CD4-positive, alpha-beta T cell (primary cell): ENCODE data around the gene C2orf72. TPM values are rescaled to one million over a fixed set of nuclear protein-coding genes. Genes with fewer than 3 reads are reported as not detected.

ENCODE experiments used
- ATAC-seq: fragments of 200-7000 bp; cut with Tn5 transposase; one replicate; pipeline ENCODE4 v1.10.0; 2022; ENCODE audit warnings: mild to moderate bottlenecking; ENCODE audit not compliant: poor library complexity
- CTCF ChIA-PET: fragments of 350-600 bp; sonication (Branson Sonifier 250); formaldehyde crosslinking; loops from one replicate; lab custom pipeline; 2021; ENCODE audit warnings: antibody characterized with exemption, inconsistent platforms; lab: Charles Lee
- POLR2A ChIA-PET: fragments of 350-600 bp; sonication (Branson Sonifier 250); formaldehyde crosslinking; loops from one replicate; lab custom pipeline; 2021; ENCODE audit warnings: antibody characterized with exemption, inconsistent platforms; lab: Charles Lee
- DNase-seq, 14 experiments: peaks; one replicate each; pipeline ENCODE4 v3.0.0-alpha.2; 2013 to 2020; ENCODE audit warnings: mixed read lengths in 2 of 14
- H3K27ac ChIP-seq, 2 donors: one replicate each; pipeline versions ENCODE4 v1.5.1 to v1.7.0; 2013; ENCODE audit warnings: low read length in 2 of 2, low read depth in 1 of 2, mild to moderate bottlenecking in 1 of 2
- H3K27me3 ChIP-seq, 2 experiments: 1 replicate in 1 of 2; 2 replicates in 1 of 2; pipeline versions ENCODE4 v1.6.1 to v1.7.0; 2013; ENCODE audit warnings: low read length in 2 of 2, control low read depth in 1 of 2, mild to moderate bottlenecking in 1 of 2, moderate library complexity in 1 of 2; ENCODE audit not compliant: insufficient read depth in 2 of 2, control insufficient read depth in 1 of 2
- H3K36me3 ChIP-seq: one replicate; pipeline ENCODE4 v1.6.1; 2013; ENCODE audit warnings: low read length, control low read depth; ENCODE audit not compliant: insufficient read depth
- H3K4me1 ChIP-seq: one replicate; pipeline ENCODE4 v1.6.1; 2013; ENCODE audit warnings: low read length, control low read depth; ENCODE audit not compliant: insufficient read depth
- H3K4me3 ChIP-seq: one replicate; pipeline ENCODE4 v1.5.1; 2013; ENCODE audit warnings: mild to moderate bottlenecking, low read length, moderate library complexity
- H3K9me3 ChIP-seq, 2 experiments: 1 replicate in 1 of 2; 2 replicates in 1 of 2; pipeline versions ENCODE4 v1.6.1 to v1.7.0; 2013; ENCODE audit warnings: low read length in 2 of 2, mild to moderate bottlenecking in 2 of 2, control low read depth in 1 of 2, moderate library complexity in 1 of 2; ENCODE audit not compliant: control insufficient read depth in 1 of 2, insufficient read depth in 1 of 2
- H3K27ac Mint-ChIP-seq: one replicate; pipeline ENCODE4 v1.8.0; 2020; ENCODE audit warnings: mixed read lengths
- H3K27me3 Mint-ChIP-seq: one replicate; pipeline ENCODE4 v1.8.0; 2021; ENCODE audit warnings: mixed read lengths
- H3K36me3 Mint-ChIP-seq: one replicate; pipeline ENCODE4 v1.8.0; 2021; ENCODE audit warnings: low read depth, mixed read lengths
- H3K4me1 Mint-ChIP-seq: one replicate; pipeline ENCODE4 v1.8.0; 2021; ENCODE audit warnings: low read depth, mixed read lengths
- H3K4me3 Mint-ChIP-seq: one replicate; pipeline ENCODE4 v1.8.0; 2020; ENCODE audit warnings: mild to moderate bottlenecking, mixed read lengths
- H3K9me3 Mint-ChIP-seq: one replicate; pipeline ENCODE4 v1.8.0; 2020; ENCODE audit warnings: mixed read lengths
- intact Hi-C, 2 experiments: fragments of 100-400 bp; cut with DNase I in 1 of 2; cut with micrococcal nuclease in 1 of 2; formaldehyde crosslinking; loops; one replicate each; pipeline versions ENCODE4 v1.15.1 to v1.9.0; 2023 to 2025; cut with DNase I, micrococcal nuclease
- total RNA-seq, 174 experiments: library from RNA in 2 of 174; stranded (reverse) in 2 of 174; gene quantifications; one replicate each; pipeline ENCODE4 v1.2.3 and lab custom pipeline; 2021 to 2026
- TF ChIP-seq, protein P1 (sequence below): fragments of 200-600 bp; IDR thresholded peaks from one replicate; pipeline ENCODE4 v1.8.0; 2022; ENCODE audit warnings: antibody characterized with exemption, mild to moderate bottlenecking

C2orf72 gene
- total RNA-seq, 2 experiments from 2014 or later = not detected

DNA sequence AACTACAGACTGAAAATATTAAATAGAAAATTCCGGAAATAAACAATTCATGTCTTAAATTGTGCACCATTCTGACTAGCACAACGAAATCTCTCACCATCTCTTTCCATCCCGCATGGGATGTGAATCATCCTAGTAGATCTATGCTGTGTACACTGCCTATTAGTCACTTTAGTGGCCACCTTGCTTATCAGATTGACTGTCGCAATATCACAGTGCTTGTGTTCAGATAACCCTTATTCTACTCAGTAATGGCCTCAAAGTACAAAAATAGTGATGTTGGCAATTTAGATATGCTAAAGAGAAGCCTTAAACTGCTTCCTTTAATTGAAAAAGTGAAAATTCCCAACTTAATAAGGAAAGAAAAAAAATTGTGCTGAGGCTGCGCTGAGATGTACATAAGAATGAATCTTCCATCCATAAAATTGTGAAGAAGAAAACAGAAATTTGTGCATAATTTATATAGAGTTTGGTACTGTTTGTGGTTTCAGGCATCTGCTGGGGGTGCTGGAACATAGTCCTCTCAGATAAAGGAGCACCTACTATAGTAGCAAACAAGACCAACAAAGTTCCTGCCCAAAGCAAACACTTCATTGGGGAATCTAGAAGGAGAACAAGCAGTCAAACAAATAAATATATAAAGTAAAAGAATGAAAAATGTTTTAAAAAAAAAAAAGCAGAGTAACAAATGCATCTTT, 31.4 kb downstream of the C2orf72 start:
- CTCF ChIA-PET = interaction anchor here (1.0 to 1.1 kb wide), 2 partner anchors 12 to 16 kb away, joined by 3 to 5 read pairs; partner anchors contain the start of gene PSMD1
- peaks cover 84% of the 10 kb centered on the region for H3K36me3 ChIP-seq
- H3K4me1 ChIP-seq = no peaks in the 10 kb centered on the region
- H3K27ac Mint-ChIP-seq = no peak overlapping the region
- no peak overlapping the region for H3K4me3 ChIP-seq
- no peaks in the 10 kb centered on the region for H3K9me3 ChIP-seq
- DNase-seq = no peak
- POLR2A ChIA-PET = no interaction called here
- no peak for ATAC-seq
- no peaks in the 10 kb centered on the region for H3K27me3 Mint-ChIP-seq
- H3K4me1 Mint-ChIP-seq = no peaks in the 10 kb centered on the region
- no peak overlapping the region for H3K27ac ChIP-seq
- TF ChIP-seq, protein P1, sequence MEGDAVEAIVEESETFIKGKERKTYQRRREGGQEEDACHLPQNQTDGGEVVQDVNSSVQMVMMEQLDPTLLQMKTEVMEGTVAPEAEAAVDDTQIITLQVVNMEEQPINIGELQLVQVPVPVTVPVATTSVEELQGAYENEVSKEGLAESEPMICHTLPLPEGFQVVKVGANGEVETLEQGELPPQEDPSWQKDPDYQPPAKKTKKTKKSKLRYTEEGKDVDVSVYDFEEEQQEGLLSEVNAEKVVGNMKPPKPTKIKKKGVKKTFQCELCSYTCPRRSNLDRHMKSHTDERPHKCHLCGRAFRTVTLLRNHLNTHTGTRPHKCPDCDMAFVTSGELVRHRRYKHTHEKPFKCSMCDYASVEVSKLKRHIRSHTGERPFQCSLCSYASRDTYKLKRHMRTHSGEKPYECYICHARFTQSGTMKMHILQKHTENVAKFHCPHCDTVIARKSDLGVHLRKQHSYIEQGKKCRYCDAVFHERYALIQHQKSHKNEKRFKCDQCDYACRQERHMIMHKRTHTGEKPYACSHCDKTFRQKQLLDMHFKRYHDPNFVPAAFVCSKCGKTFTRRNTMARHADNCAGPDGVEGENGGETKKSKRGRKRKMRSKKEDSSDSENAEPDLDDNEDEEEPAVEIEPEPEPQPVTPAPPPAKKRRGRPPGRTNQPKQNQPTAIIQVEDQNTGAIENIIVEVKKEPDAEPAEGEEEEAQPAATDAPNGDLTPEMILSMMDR = no peak
- H3K36me3 Mint-ChIP-seq = peaks cover 88% of the 10 kb centered on the region
- H3K9me3 Mint-ChIP-seq = no peaks in the 10 kb centered on the region
- H3K4me3 Mint-ChIP-seq = no peak overlapping the region
- intact Hi-C loops = no loop called here
- H3K27me3 ChIP-seq = no peaks in the 10 kb centered on the region

DNA sequence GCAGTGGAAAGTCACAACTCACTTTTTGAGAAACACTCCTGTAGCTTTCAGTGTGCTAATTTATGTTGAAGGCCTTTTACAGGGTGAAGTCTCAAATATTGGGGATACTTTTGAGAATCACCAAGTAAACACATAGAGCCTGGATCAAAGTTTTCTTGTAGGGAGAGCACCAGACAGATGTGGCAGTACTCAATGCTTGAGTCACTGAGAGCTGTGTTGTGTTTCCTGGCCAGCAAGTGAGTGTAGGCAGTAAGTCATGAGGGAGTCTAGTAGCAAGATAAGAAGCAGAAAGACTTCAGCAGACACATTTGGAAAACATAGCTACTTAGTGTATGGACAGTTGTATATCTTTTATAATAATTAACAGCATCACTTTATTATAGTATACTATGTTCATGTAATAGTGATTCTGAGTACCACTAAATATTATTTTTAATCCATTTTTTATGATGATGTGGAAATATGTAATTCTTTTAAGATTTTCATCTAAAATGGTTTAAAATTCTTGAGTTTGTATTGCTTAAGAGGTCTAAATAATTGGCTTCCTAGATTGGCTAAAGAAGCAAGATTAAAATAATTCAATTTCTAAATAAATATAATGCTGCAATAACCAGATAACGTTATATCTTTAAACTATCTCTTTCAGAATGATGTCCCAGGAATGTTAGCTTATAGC, 32.2 kb downstream of the C2orf72 start:
- Mint-ChIP-seq H3K4me3 (no peak overlapping the region), H3K4me1 (no peaks in the 10 kb centered on the region), H3K27ac (no peak overlapping the region), H3K36me3 (peaks cover 80% of the 10 kb centered on the region), H3K27me3 (no peaks in the 10 kb centered on the region), H3K9me3 (no peaks in the 10 kb centered on the region)
- TF ChIP-seq, protein P1 = no peak
- intact Hi-C loops = no loop called here
- DNase-seq (no peak), ATAC-seq (no peak)
- no peaks in the 10 kb centered on the region for H3K9me3 ChIP-seq
- H3K27ac ChIP-seq = no peak overlapping the region
- no peaks in the 10 kb centered on the region for H3K4me1 ChIP-seq
- H3K4me3 ChIP-seq = no peak overlapping the region
- ChIA-PET CTCF (interaction anchor here (1.0 to 1.1 kb wide), 2 partner anchors 13 to 17 kb away, joined by 3 to 5 read pairs; partner anchors contain the start of gene PSMD1), POLR2A (interaction anchor here (1.1 kb wide), 1 partner anchor 13 kb away, joined by 4 read pairs; the partner anchor contains the start of gene PSMD1)
- no peaks in the 10 kb centered on the region for H3K27me3 ChIP-seq
- peaks cover 75% of the 10 kb centered on the region for H3K36me3 ChIP-seq

DNA sequence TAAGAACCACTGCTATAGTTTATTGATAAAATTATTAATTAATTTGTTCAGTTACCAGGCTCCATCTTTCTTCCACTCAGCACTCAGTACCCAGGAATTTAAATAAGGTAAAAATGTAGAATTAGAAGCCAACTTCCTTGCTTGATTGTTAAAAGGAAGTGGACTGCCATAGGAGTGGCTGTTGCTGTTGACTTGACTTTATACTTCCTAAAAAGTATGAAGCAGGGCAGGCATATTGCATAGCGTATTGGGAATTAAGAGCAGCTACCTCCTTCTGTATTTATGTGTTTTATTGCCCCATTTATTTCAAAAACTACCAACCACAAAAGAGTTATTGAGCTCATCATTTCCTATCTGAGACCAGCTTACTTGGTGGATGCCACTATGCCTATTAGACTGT, 47.2 kb downstream of the C2orf72 start:
- H3K27me3 Mint-ChIP-seq = no peaks in the 10 kb centered on the region
- no peak overlapping the region for H3K27ac Mint-ChIP-seq
- Histone ChIP-seq H3K9me3 (no peaks in the 10 kb centered on the region), H3K36me3 (peaks cover 94% of the 10 kb centered on the region), H3K4me3 (no peak overlapping the region), H3K4me1 (no peaks in the 10 kb centered on the region), H3K27ac (no peak overlapping the region), H3K27me3 (no peaks in the 10 kb centered on the region)
- ChIA-PET POLR2A (no interaction called here), CTCF (no interaction called here)
- H3K9me3 Mint-ChIP-seq = no peaks in the 10 kb centered on the region
- no peak for ATAC-seq
- intact Hi-C loops = no loop called here
- H3K36me3 Mint-ChIP-seq = peaks cover 97% of the 10 kb centered on the region
- TF ChIP-seq, protein P1 = no peak
- no peak for DNase-seq
- H3K4me1 Mint-ChIP-seq = no peaks in the 10 kb centered on the region
- H3K4me3 Mint-ChIP-seq = no peak overlapping the region
